Karpas-422 (cell line): Measurements from ENCODE around the gene MRFAP1L1. TPM values are rescaled to one million over a fixed set of nuclear protein-coding genes. Genes with fewer than 3 reads are reported as not detected.

Source experiments
- DNase-seq: peaks from one replicate; pipeline ENCODE4 v3.0.0-alpha.2; 2015
- H2AFZ ChIP-seq: fragments of 200-600 bp; sonication (generic); 2 replicates; pipeline ENCODE4 v1.6.1; 2014; ENCODE audit warnings: antibody characterized with exemption, low read length, mixed read lengths
- H3K27ac ChIP-seq: fragments of 200-600 bp; sonication (generic); 2 replicates; pipeline ENCODE4 v1.5.1; 2014; ENCODE audit warnings: mild to moderate bottlenecking, low read length, moderate library complexity
- H3K27me3 ChIP-seq: fragments of 200-600 bp; sonication (generic); 2 replicates; pipeline ENCODE4 v1.6.1; 2014; ENCODE audit warnings: low read length, mixed read lengths
- H3K36me3 ChIP-seq: fragments of 200-600 bp; sonication (generic); 2 replicates; pipeline ENCODE4 v1.6.1; 2014; ENCODE audit warnings: low read length, mixed read lengths; ENCODE audit not compliant: insufficient read depth
- H3K4me1 ChIP-seq: fragments of 200-600 bp; sonication (generic); 2 replicates; pipeline ENCODE4 v1.6.1; 2014; ENCODE audit warnings: mild to moderate bottlenecking, low read length, mixed read lengths
- H3K4me2 ChIP-seq: fragments of 200-600 bp; sonication (generic); 2 replicates; pipeline ENCODE4 v1.6.1; 2014; ENCODE audit warnings: low read length, low read depth, mild to moderate bottlenecking; ENCODE audit not compliant: poor library complexity, severe bottlenecking
- H3K4me3 ChIP-seq: fragments of 200-600 bp; sonication (generic); 2 replicates; pipeline ENCODE4 v1.5.1; 2014; ENCODE audit warnings: mild to moderate bottlenecking, antibody characterized with exemption, low read length, mixed read lengths
- H3K79me2 ChIP-seq: fragments of 200-600 bp; sonication (generic); 2 replicates; pipeline ENCODE4 v1.6.1; 2014; ENCODE audit warnings: mild to moderate bottlenecking, low read length, mixed read lengths
- H3K9ac ChIP-seq: fragments of 200-600 bp; sonication (generic); 2 replicates; pipeline ENCODE4 v1.6.0; 2014; ENCODE audit warnings: low read length
- H3K9me2 ChIP-seq: fragments of 200-600 bp; sonication (generic), shearing (Covaris generic); replicated peaks from 2 replicates; pipeline ENCODE4 v1.6.0; 2014; ENCODE audit warnings: mild to moderate bottlenecking, low read length, moderate library complexity; ENCODE audit not compliant: insufficient read depth
- H3K9me3 ChIP-seq: fragments of 300-700, 200-600 bp; sonication (generic); 2 replicates; pipeline ENCODE4 v1.6.1; 2014; ENCODE audit warnings: low read length, mixed read lengths
- H4K20me1 ChIP-seq: fragments of 200-600 bp; sonication (generic); 2 replicates; pipeline ENCODE4 v1.6.1; 2014; ENCODE audit warnings: mild to moderate bottlenecking, antibody characterized with exemption, low read length, low read depth; ENCODE audit not compliant: insufficient read depth
- total RNA-seq: library from RNA; depleted of rRNA; stranded (reverse); fragments of >200 nt; shearing (Covaris generic); gene quantifications from 2 replicates; pipeline ENCODE4 v1.2.3, GENCODE V29; 2014; ENCODE audit warnings: low replicate concordance; rRNA removed

Gene MRFAP1L1
- total RNA-seq, 1 experiment from 2014 or later: 41.9 TPM

GRCh38 chr4:6660430-6660829 lies 49.2 kb downstream of the MRFAP1L1 start:
- H3K79me2 ChIP-seq: no peaks in the 10 kb centered on the region
- DNase-seq: no peak
- no peaks in the 10 kb centered on the region for H3K36me3 ChIP-seq
- H3K27ac ChIP-seq: no peak overlapping the region
- no peak overlapping the region for H3K4me3 ChIP-seq
- H3K4me1 ChIP-seq: no peaks in the 10 kb centered on the region
- H4K20me1 ChIP-seq: no peaks in the 10 kb centered on the region
- no peaks in the 10 kb centered on the region for H3K9me2 ChIP-seq
- no peak overlapping the region for H3K9ac ChIP-seq
- H3K9me3 ChIP-seq: no peaks in the 10 kb centered on the region
- no peak overlapping the region for H3K4me2 ChIP-seq
- no peak overlapping the region for H2AFZ ChIP-seq
- H3K27me3 ChIP-seq: no peaks in the 10 kb centered on the region

- H2AFZ ChIP-seq: no peak overlapping the region
- H3K9ac ChIP-seq: no peak overlapping the region
- H3K79me2 ChIP-seq: no peaks in the 10 kb centered on the region
- no peaks in the 10 kb centered on the region for H3K27me3 ChIP-seq
- H3K4me3 ChIP-seq: no peak overlapping the region
- H3K9me3 ChIP-seq: no peaks in the 10 kb centered on the region
- no peak overlapping the region for H3K4me2 ChIP-seq
- no peak for DNase-seq
- no peaks in the 10 kb centered on the region for H3K4me1 ChIP-seq
- no peaks in the 10 kb centered on the region for H3K9me2 ChIP-seq
- no peaks in the 10 kb centered on the region for H3K36me3 ChIP-seq
- H3K27ac ChIP-seq: no peak overlapping the region
- H4K20me1 ChIP-seq: no peaks in the 10 kb centered on the region
These were observed 49.8 kb downstream of the MRFAP1L1 start for GRCh38 chr4:6659897-6660296.

GRCh38 chr4:6658597-6659075 lies 51.0 kb downstream of the MRFAP1L1 start:
- H3K4me2 ChIP-seq: no peak overlapping the region

GRCh38 chr4:6658209-6658595 lies 51.5 kb downstream of the MRFAP1L1 start:
- no peak overlapping the region for H2AFZ ChIP-seq
- H3K4me3 ChIP-seq: no peak overlapping the region
- no peak for DNase-seq
- H3K4me2 ChIP-seq: no peak overlapping the region
- no peaks in the 10 kb centered on the region for H4K20me1 ChIP-seq
- no peaks in the 10 kb centered on the region for H3K36me3 ChIP-seq
- H3K4me1 ChIP-seq: no peaks in the 10 kb centered on the region
- H3K9ac ChIP-seq: no peak overlapping the region
- no peaks in the 10 kb centered on the region for H3K9me3 ChIP-seq
- no peaks in the 10 kb centered on the region for H3K27me3 ChIP-seq
- no peaks in the 10 kb centered on the region for H3K79me2 ChIP-seq
- no peak overlapping the region for H3K27ac ChIP-seq
- H3K9me2 ChIP-seq: no peaks in the 10 kb centered on the region

More at GRCh38 chr4:6658597-6659075, 51.0 kb downstream of the MRFAP1L1 start:
- Histone ChIP-seq H3K9ac (no peak overlapping the region), H3K36me3 (no peaks in the 10 kb centered on the region), H3K4me1 (no peaks in the 10 kb centered on the region), H3K27me3 (no peaks in the 10 kb centered on the region), H3K9me3 (no peaks in the 10 kb centered on the region), H2AFZ (no peak overlapping the region), H4K20me1 (no peaks in the 10 kb centered on the region), H3K79me2 (no peaks in the 10 kb centered on the region), H3K4me3 (no peak overlapping the region), H3K9me2 (no peaks in the 10 kb centered on the region), H3K27ac (no peak overlapping the region)
- DNase-seq: no peak

Other genes starting within 250 kb of the MRFAP1L1 start
- gene PPP2R2C, start 237.3 kb downstream of the MRFAP1L1 start, total RNA-seq: not detected in 2 replicates
- gene MAN2B2, start 134.7 kb downstream of the MRFAP1L1 start, total RNA-seq: 20.1 and 29.4 TPM in 2 replicates
- gene MRFAP1, start 69.2 kb downstream of the MRFAP1L1 start, total RNA-seq: 28.8 and 50.7 TPM in 2 replicates
- not detected in 2 replicates for gene S100P, start 16.0 kb downstream of the MRFAP1L1 start, total RNA-seq
- 13.9 and 29.1 TPM in 2 replicates for gene BLOC1S4, start 6.3 kb upstream of the MRFAP1L1 start, total RNA-seq
- 10.9 and 11.8 TPM in 2 replicates for gene KIAA0232, start 72.9 kb upstream of the MRFAP1L1 start, total RNA-seq
- gene TBC1D14, start 200.0 kb upstream of the MRFAP1L1 start, total RNA-seq: 31.7 and 35.2 TPM in 2 replicates